GM23338 (cell line): ENCODE data around the gene TOR2A. TPM values are rescaled to one million over a fixed set of nuclear protein-coding genes. Genes with fewer than 3 reads are reported as not detected.

Experiments
- ATAC-seq: fragments of 200-7000 bp; cut with Tn5 transposase; 3 replicates; pipeline ENCODE4 v1.9.1; 2020
- DNase-seq: peaks from one replicate; pipeline ENCODE4 v3.0.0-alpha.2; 2015; ENCODE audit warnings: low spot score
- H2AFZ ChIP-seq: fragments of 200-600 bp; sonication (generic); 2 replicates; pipeline ENCODE4 v1.8.0; 2016; ENCODE audit warnings: antibody characterized with exemption, mild to moderate bottlenecking, moderate library complexity
- H3F3A ChIP-seq: fragments of 200-600 bp; sonication (generic); replicated peaks from 2 replicates; pipeline ENCODE4 v1.8.0; 2017; ENCODE audit warnings: antibody characterized with exemption, mixed run types, low read depth
- H3K27ac ChIP-seq: fragments of 200-600 bp; sonication (generic); 2 replicates; pipeline ENCODE4 v1.6.1; 2016; ENCODE audit warnings: low read depth
- H3K27me3 ChIP-seq: fragments of 200-600 bp; sonication (generic); 2 replicates; pipeline ENCODE4 v1.8.0; 2016; ENCODE audit warnings: mild to moderate bottlenecking, mixed run types, moderate library complexity; ENCODE audit not compliant: insufficient read depth
- H3K36me3 ChIP-seq: fragments of 200-600 bp; sonication (generic); 2 replicates; pipeline ENCODE4 v1.8.0; 2016; ENCODE audit warnings: mild to moderate bottlenecking; ENCODE audit not compliant: insufficient read depth
- H3K4me1 ChIP-seq: fragments of 200-600 bp; sonication (generic); 2 replicates; pipeline ENCODE4 v1.8.0; 2016; ENCODE audit warnings: mild to moderate bottlenecking, moderate library complexity; ENCODE audit not compliant: insufficient read depth
- H3K4me2 ChIP-seq: fragments of 200-600 bp; sonication (generic); 2 replicates; pipeline ENCODE4 v1.7.1; 2017; ENCODE audit warnings: mixed run types
- H3K4me3 ChIP-seq: fragments of 200-600 bp; sonication (generic); 2 replicates; pipeline ENCODE4 v1.6.1; 2016; ENCODE audit warnings: mixed run types
- H3K79me2 ChIP-seq: fragments of 200-600 bp; sonication (generic); replicated peaks from 2 replicates; pipeline ENCODE4 v1.8.0; 2017; ENCODE audit warnings: mild to moderate bottlenecking; ENCODE audit not compliant: insufficient read depth
- H3K9me2 ChIP-seq: fragments of 200-600 bp; sonication (generic); 2 replicates; pipeline ENCODE4 v1.8.0; 2017; ENCODE audit not compliant: insufficient read depth
- H4K20me1 ChIP-seq: fragments of 200-600 bp; sonication (generic); replicated peaks from 2 replicates; pipeline ENCODE4 v1.8.0; 2017; ENCODE audit warnings: mild to moderate bottlenecking; ENCODE audit not compliant: insufficient read depth
- H3K27ac Mint-ChIP-seq: 2 replicates; pipeline ENCODE4 v1.8.0; 2020; ENCODE audit warnings: inconsistent platforms, mild to moderate bottlenecking, moderate library complexity, mixed read lengths
- H3K27me3 Mint-ChIP-seq: 3 replicates; pipeline ENCODE4 v1.8.0; 2022; ENCODE audit warnings: low read depth, mild to moderate bottlenecking, moderate library complexity, mixed read lengths, inconsistent platforms; ENCODE audit not compliant: insufficient read depth, poor library complexity
- H3K36me3 Mint-ChIP-seq: 3 replicates; pipeline ENCODE4 v1.8.0; 2021; ENCODE audit warnings: low read depth, mild to moderate bottlenecking, inconsistent platforms, moderate library complexity, mixed read lengths
- H3K4me1 Mint-ChIP-seq: 3 replicates; pipeline ENCODE4 v1.8.0; 2020; ENCODE audit warnings: mild to moderate bottlenecking, inconsistent platforms, mixed read lengths
- H3K4me3 Mint-ChIP-seq: 3 replicates; pipeline ENCODE4 v1.8.0; 2021; ENCODE audit warnings: moderate library complexity, mild to moderate bottlenecking, inconsistent platforms, mixed read lengths
- H3K9me3 Mint-ChIP-seq: 3 replicates; pipeline ENCODE4 v1.8.0; 2020; ENCODE audit warnings: moderate library complexity, mild to moderate bottlenecking, inconsistent platforms, mixed read lengths
- CREB1 ChIP-seq: fragments of 250-450 bp; sonication (Bioruptor Pico); IDR thresholded peaks from 2 replicates; pipeline ENCODE4 v1.5.0; 2020; ENCODE audit warnings: low read depth, mild to moderate bottlenecking, moderate library complexity
- EZH2phosphoT487 ChIP-seq: fragments of 200-600 bp; sonication (generic); IDR thresholded peaks from one replicate; pipeline ENCODE4 v1.8.1; 2018; ENCODE audit warnings: antibody characterized with exemption; ENCODE audit not compliant: unreplicated experiment
- JUNB ChIP-seq: IDR thresholded peaks from one replicate; pipeline ENCODE4 v1.6.1; 2016; ENCODE audit warnings: antibody characterized with exemption; ENCODE audit not compliant: unreplicated experiment
- NANOG ChIP-seq: IDR thresholded peaks from 2 replicates; pipeline ENCODE4 v1.6.1; 2016; ENCODE audit warnings: antibody characterized with exemption, borderline replicate concordance
- POLR2AphosphoS5 ChIP-seq: IDR thresholded peaks from 2 replicates; pipeline ENCODE4 v1.6.1; 2016; ENCODE audit warnings: antibody characterized with exemption, low read depth
- STAT1 ChIP-seq: IDR thresholded peaks from one replicate; pipeline ENCODE4 v1.6.1; 2016; ENCODE audit warnings: antibody characterized with exemption; ENCODE audit not compliant: unreplicated experiment
- ZNF331 ChIP-seq: fragments of 250-450 bp; sonication (Bioruptor Pico); IDR thresholded peaks from 2 replicates; pipeline ENCODE4 v1.5.0; 2020; ENCODE audit warnings: low read depth, mild to moderate bottlenecking, moderate library complexity
- ZNF462 ChIP-seq: fragments of 250-450 bp; sonication (Bioruptor Pico); IDR thresholded peaks from 2 replicates; pipeline ENCODE4 v1.5.0; 2020; ENCODE audit warnings: mild to moderate bottlenecking, moderate library complexity
- polyA plus RNA-seq: library from polyadenylated mRNA; unstranded; fragments of >200 nt; fragmentation: Nextera tagmentation; extraction: Ambion mirVana; gene quantifications from 2 replicates; pipeline ENCODE4 v1.2.1, GENCODE V29; 2016
- total RNA-seq: library from RNA; depleted of rRNA; stranded (reverse); fragments of >200 nt; shearing (Covaris generic); gene quantifications from 2 replicates; pipeline ENCODE4 v1.2.3, GENCODE V29; 2014
- TF ChIP-seq, protein P1 (sequence below): IDR thresholded peaks from one replicate; pipeline ENCODE4 v1.6.1; 2018; ENCODE audit warnings: antibody characterized with exemption; ENCODE audit not compliant: unreplicated experiment
- TF ChIP-seq, protein P2 (sequence below), 2 experiments: fragments of 200-600 bp in 1 of 2; sonication (generic) in 1 of 2; conservative IDR thresholded peaks; 2 replicates each; pipeline versions ENCODE4 v1.5.1 to v1.6.1; 2016 to 2017; ENCODE audit warnings: antibody characterized with exemption in 2 of 2, low read depth in 2 of 2, mild to moderate bottlenecking in 2 of 2, moderate library complexity in 1 of 2

TOR2A gene
- total and polyA plus RNA-seq, 2 experiments from 2014 or later: 14.4 to 23.5 TPM

DNA sequence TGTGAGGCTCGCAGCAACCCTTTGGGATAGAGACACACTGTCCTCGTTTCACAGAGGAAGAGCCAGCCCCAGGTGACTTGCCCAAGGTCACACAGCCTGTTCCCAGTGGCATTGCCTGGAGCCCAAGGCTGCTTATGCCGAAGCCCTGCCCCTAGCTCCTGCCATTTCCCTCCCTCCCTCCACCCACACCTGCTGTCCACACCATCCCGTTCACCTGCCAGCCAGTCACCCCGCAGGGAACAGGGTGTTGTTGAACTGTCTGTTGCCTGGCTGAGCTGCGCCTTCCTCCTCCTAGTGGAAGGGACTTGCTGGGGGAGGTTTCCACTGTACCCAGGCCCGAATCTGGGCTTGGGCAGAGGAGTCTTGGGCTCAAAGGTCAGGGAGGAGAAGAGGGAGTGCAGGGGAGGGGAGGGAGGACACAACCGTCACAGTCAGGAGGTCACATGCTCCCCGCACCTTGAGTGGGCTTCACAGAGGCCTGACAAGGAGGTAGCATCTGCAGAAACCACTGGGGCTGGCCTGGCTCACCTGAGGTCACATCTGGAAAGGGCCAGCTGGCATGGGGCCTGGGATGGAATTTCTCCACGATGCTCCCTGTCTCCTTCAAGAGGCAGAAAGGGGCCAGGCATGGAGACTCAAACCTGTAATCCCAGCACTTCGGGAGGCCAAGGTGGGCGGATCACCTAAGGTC, 12.9 kb downstream of the TOR2A start:
- Mint-ChIP-seq H3K27ac (no peak overlapping the region), H3K36me3 (no peaks in the 10 kb centered on the region), H3K27me3 (peaks cover 8% of the 10 kb centered on the region), H3K4me1 (peaks cover 14% of the 10 kb centered on the region), H3K9me3 (no peaks in the 10 kb centered on the region), H3K4me3 (no peak overlapping the region)
- Histone ChIP-seq H2AFZ (no peak overlapping the region), H3K4me1 (peaks cover 10% of the 10 kb centered on the region), H3K9me2 (no peaks in the 10 kb centered on the region), H3K79me2 (no peaks in the 10 kb centered on the region), H4K20me1 (no peaks in the 10 kb centered on the region), H3K4me2 (no peak overlapping the region), H3K27ac (peak overlapping the region; percentile 63; the same call in 1 of the 2 replicates), H3K36me3 (no peaks in the 10 kb centered on the region), H3F3A (0 out of 2 replicates have a peak, but pooled peaks cover 3% of the 10 kb centered on the region), H3K27me3 (no peaks in the 10 kb centered on the region), H3K4me3 (no peak overlapping the region)
- TF ChIP-seq, protein P1, sequence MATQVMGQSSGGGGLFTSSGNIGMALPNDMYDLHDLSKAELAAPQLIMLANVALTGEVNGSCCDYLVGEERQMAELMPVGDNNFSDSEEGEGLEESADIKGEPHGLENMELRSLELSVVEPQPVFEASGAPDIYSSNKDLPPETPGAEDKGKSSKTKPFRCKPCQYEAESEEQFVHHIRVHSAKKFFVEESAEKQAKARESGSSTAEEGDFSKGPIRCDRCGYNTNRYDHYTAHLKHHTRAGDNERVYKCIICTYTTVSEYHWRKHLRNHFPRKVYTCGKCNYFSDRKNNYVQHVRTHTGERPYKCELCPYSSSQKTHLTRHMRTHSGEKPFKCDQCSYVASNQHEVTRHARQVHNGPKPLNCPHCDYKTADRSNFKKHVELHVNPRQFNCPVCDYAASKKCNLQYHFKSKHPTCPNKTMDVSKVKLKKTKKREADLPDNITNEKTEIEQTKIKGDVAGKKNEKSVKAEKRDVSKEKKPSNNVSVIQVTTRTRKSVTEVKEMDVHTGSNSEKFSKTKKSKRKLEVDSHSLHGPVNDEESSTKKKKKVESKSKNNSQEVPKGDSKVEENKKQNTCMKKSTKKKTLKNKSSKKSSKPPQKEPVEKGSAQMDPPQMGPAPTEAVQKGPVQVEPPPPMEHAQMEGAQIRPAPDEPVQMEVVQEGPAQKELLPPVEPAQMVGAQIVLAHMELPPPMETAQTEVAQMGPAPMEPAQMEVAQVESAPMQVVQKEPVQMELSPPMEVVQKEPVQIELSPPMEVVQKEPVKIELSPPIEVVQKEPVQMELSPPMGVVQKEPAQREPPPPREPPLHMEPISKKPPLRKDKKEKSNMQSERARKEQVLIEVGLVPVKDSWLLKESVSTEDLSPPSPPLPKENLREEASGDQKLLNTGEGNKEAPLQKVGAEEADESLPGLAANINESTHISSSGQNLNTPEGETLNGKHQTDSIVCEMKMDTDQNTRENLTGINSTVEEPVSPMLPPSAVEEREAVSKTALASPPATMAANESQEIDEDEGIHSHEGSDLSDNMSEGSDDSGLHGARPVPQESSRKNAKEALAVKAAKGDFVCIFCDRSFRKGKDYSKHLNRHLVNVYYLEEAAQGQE: no peak
- DNase-seq (no peak), ATAC-seq (no peak)

DNA sequence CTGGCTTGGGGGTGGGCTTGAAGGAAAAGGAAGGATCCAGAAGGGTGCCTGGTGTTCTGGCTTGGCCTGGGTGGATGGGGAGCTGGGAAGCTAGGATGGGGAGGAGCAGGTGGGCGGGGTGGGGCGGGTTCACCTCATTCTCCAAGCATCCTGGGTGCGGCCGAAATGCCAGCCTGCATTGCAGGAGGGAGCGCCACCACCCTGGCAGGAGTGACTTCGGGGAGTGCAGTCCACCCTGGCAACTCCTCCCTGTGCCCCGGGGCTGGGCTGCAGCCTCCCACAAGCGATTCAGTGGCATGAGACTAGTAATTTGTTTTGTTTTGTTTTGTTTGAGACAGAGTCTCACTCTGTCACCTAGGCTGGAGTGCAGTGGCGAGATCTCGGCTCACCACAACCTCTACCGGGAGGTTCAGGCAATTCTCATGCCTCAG, 13.7 kb downstream of the TOR2A start:
- Mint-ChIP-seq H3K27ac (no peak overlapping the region), H3K4me1 (peaks cover 14% of the 10 kb centered on the region), H3K4me3 (no peak overlapping the region), H3K9me3 (no peaks in the 10 kb centered on the region), H3K36me3 (no peaks in the 10 kb centered on the region), H3K27me3 (peaks cover 8% of the 10 kb centered on the region)
- Histone ChIP-seq H3K4me2 (no peak overlapping the region), H3K27me3 (no peaks in the 10 kb centered on the region), H3K9me2 (no peaks in the 10 kb centered on the region), H3F3A (0 out of 2 replicates have a peak, but pooled peaks cover 3% of the 10 kb centered on the region), H4K20me1 (no peaks in the 10 kb centered on the region), H3K36me3 (no peaks in the 10 kb centered on the region), H3K4me3 (no peak overlapping the region), H3K79me2 (no peaks in the 10 kb centered on the region), H3K27ac (no peak overlapping the region), H2AFZ (no peak overlapping the region), H3K4me1 (peaks cover 10% of the 10 kb centered on the region)
- DNase-seq (no peak), ATAC-seq (no peak)
- TF ChIP-seq JUNB: no peak
- no peak for TF ChIP-seq POLR2AphosphoS5
- no peak for TF ChIP-seq ZNF462 (CRISPR knock-in tag)
- no peak for TF ChIP-seq STAT1
- no peak for TF ChIP-seq ZNF331 (CRISPR knock-in tag)
- TF ChIP-seq EZH2phosphoT487: no peak
- TF ChIP-seq, protein P2, sequence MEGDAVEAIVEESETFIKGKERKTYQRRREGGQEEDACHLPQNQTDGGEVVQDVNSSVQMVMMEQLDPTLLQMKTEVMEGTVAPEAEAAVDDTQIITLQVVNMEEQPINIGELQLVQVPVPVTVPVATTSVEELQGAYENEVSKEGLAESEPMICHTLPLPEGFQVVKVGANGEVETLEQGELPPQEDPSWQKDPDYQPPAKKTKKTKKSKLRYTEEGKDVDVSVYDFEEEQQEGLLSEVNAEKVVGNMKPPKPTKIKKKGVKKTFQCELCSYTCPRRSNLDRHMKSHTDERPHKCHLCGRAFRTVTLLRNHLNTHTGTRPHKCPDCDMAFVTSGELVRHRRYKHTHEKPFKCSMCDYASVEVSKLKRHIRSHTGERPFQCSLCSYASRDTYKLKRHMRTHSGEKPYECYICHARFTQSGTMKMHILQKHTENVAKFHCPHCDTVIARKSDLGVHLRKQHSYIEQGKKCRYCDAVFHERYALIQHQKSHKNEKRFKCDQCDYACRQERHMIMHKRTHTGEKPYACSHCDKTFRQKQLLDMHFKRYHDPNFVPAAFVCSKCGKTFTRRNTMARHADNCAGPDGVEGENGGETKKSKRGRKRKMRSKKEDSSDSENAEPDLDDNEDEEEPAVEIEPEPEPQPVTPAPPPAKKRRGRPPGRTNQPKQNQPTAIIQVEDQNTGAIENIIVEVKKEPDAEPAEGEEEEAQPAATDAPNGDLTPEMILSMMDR (conservative IDR thresholded peaks at IDR 0.05; ENCODE audit: low read depth in 2 of 2): no peak
- TF ChIP-seq CREB1 (CRISPR knock-in tag): no peak
- no peak for TF ChIP-seq NANOG
